Loucy (cell line): Measurements from ENCODE around the gene GAB2.

Source experiments
- EZH2phosphoT487 ChIP-seq: fragments of 200-600 bp; IDR thresholded peaks from 2 replicates; pipeline ENCODE4 v1.6.1; 2018; ENCODE audit warnings: antibody characterized with exemption, mild to moderate bottlenecking, moderate library complexity, borderline replicate concordance
- TF ChIP-seq, protein P1 (sequence below): fragments of 200-600 bp; sonication (generic); conservative IDR thresholded peaks from 2 replicates; pipeline ENCODE4 v1.5.1; 2014; ENCODE audit warnings: mild to moderate bottlenecking, antibody characterized with exemption, low read length

DNA sequence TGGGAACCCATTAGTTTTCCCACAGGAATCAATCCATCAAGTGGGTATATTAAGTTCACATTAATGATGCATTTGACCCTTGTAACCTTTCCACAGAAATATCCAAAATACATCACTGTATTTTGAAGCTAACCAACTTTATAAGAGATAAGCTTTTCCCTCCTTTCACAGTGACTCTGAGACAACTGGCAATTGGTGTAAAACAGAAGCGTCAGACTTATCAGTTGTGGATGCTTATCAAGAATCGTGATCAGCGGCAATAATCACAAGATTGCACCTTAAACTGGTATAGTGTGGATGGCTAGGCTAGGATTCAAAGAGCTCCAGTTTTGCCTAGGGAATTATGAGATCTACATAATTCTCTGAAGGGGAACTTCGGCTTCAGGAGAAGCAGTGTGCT lies 155.8 kb downstream of the GAB2 start:
- TF ChIP-seq, protein P1, sequence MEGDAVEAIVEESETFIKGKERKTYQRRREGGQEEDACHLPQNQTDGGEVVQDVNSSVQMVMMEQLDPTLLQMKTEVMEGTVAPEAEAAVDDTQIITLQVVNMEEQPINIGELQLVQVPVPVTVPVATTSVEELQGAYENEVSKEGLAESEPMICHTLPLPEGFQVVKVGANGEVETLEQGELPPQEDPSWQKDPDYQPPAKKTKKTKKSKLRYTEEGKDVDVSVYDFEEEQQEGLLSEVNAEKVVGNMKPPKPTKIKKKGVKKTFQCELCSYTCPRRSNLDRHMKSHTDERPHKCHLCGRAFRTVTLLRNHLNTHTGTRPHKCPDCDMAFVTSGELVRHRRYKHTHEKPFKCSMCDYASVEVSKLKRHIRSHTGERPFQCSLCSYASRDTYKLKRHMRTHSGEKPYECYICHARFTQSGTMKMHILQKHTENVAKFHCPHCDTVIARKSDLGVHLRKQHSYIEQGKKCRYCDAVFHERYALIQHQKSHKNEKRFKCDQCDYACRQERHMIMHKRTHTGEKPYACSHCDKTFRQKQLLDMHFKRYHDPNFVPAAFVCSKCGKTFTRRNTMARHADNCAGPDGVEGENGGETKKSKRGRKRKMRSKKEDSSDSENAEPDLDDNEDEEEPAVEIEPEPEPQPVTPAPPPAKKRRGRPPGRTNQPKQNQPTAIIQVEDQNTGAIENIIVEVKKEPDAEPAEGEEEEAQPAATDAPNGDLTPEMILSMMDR: no peak
- TF ChIP-seq EZH2phosphoT487: no peak
